A549 (cell line): ENCODE results near the gene NIP7.

Experiments
- CHD2 ChIP-seq: fragments of 150-350 bp; IDR thresholded peaks from 2 replicates; pipeline ENCODE4 v1.6.1; 2014; ENCODE audit warnings: low read length; ENCODE audit not compliant: partially characterized antibody
- CTCF ChIP-seq: fragments of >200 bp; sonication (Bioruptor Twin); formaldehyde crosslinking; IDR thresholded peaks from 3 replicates; pipeline ENCODE4 v1.5.1; 2016
- ESRRA ChIP-seq: fragments of 150-350 bp; IDR thresholded peaks from 2 replicates; pipeline ENCODE4 v1.6.1; 2014; ENCODE audit warnings: mild to moderate bottlenecking, low read length, borderline replicate concordance
- HES2 ChIP-seq: fragments of >200 bp; sonication (Bioruptor Twin); formaldehyde crosslinking; IDR thresholded peaks from 2 replicates; pipeline ENCODE4 v1.6.1; 2016
- PBX3 ChIP-seq: IDR thresholded peaks from 2 replicates; pipeline ENCODE4 v1.6.1; 2012
- PHF8 ChIP-seq: fragments of 200-600 bp; sonication (generic); IDR thresholded peaks from 2 replicates; pipeline ENCODE4 v1.6.1; 2016; ENCODE audit warnings: low read depth, mild to moderate bottlenecking, antibody characterized with exemption, moderate library complexity, borderline replicate concordance
- POLR2A ChIP-seq: IDR thresholded peaks from 2 replicates; pipeline ENCODE4 v1.6.1; 2012; ENCODE audit warnings: mild to moderate bottlenecking, low read length
- RAD21 ChIP-seq, 2 experiments: fragments of >200 bp in 1 of 2; sonication (Bioruptor Twin) in 1 of 2; formaldehyde crosslinking in 1 of 2; IDR thresholded peaks in 1 of 2; conservative IDR thresholded peaks in 1 of 2; 2 replicates in 1 of 2; 3 replicates in 1 of 2; pipeline ENCODE4 v1.6.1; 2012 to 2018; ENCODE audit warnings: inconsistent platforms in 1 of 2
- SMC3 ChIP-seq: fragments of >200 bp; sonication (Bioruptor Twin); formaldehyde crosslinking; IDR thresholded peaks from 3 replicates; pipeline ENCODE4 v1.6.1; 2018; ENCODE audit warnings: inconsistent platforms
- TF ChIP-seq, protein P1 (sequence below): fragments of 200-600 bp; sonication (generic); IDR thresholded peaks from 2 replicates; pipeline ENCODE4 v1.6.1; 2016; ENCODE audit warnings: antibody characterized with exemption, mild to moderate bottlenecking, moderate library complexity

DNA sequence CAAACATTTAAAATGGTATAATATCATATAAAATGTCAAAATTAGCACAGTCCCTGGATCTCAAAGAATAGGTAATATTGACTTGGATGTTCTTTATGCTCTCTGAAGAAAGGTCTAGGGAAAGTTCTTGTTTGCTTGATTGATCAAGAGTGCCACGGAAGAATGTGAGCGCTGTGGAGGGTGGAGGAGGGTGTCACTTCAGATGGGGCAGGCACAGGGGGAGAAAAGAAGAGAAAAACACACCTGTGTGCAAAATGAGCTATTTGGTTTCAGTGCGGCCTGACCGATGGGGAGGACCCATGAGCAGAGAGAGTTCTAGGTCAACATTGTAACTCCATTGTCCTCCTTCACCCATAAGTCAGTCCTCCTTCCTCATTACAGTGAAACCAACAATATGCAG is 37.3 kb upstream of the NIP7 start:
- TF ChIP-seq CTCF (no peak), PHF8 (no peak), HES2 (no peak), RAD21 (conservative IDR thresholded peaks at IDR 0.05 in 1 of 2, IDR thresholded peaks at IDR 0.05 in 1 of 2) (no peak), ESRRA (no peak), POLR2A (no peak), PBX3 (no peak), CHD2 (no peak), SMC3 (no peak)
- TF ChIP-seq, protein P1, sequence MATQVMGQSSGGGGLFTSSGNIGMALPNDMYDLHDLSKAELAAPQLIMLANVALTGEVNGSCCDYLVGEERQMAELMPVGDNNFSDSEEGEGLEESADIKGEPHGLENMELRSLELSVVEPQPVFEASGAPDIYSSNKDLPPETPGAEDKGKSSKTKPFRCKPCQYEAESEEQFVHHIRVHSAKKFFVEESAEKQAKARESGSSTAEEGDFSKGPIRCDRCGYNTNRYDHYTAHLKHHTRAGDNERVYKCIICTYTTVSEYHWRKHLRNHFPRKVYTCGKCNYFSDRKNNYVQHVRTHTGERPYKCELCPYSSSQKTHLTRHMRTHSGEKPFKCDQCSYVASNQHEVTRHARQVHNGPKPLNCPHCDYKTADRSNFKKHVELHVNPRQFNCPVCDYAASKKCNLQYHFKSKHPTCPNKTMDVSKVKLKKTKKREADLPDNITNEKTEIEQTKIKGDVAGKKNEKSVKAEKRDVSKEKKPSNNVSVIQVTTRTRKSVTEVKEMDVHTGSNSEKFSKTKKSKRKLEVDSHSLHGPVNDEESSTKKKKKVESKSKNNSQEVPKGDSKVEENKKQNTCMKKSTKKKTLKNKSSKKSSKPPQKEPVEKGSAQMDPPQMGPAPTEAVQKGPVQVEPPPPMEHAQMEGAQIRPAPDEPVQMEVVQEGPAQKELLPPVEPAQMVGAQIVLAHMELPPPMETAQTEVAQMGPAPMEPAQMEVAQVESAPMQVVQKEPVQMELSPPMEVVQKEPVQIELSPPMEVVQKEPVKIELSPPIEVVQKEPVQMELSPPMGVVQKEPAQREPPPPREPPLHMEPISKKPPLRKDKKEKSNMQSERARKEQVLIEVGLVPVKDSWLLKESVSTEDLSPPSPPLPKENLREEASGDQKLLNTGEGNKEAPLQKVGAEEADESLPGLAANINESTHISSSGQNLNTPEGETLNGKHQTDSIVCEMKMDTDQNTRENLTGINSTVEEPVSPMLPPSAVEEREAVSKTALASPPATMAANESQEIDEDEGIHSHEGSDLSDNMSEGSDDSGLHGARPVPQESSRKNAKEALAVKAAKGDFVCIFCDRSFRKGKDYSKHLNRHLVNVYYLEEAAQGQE = no peak
